ENCODE data around the gene OPRPN. TPM values are rescaled to one million over a fixed set of nuclear protein-coding genes. Genes with fewer than 3 reads are reported as not detected.

The OPRPN gene
- total and polyA plus RNA-seq, 2 of the 4 experiments (the other 2 are of a cell fraction), result not detected

DNA sequence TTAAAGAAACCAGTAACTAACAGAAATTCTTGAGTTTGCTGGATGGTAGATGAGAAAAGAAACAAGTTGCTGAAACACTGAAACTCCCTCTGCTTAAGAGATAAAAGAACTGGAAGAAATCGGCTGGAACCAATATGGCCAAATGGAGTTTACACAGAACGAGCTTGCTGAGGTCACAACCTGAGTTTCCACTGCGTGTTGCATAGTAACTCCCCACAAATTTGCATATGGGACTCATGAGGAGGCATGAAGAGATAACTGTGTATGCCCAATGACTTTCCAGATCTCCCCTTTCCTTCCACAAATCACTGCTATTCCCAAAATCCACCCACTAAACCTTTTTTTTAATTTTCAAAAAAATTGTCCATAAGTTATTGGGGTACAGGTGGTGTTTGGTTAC, 25.0 kb upstream of the OPRPN start:
- Histone ChIP-seq H4K20me1 (ENCODE audit: insufficient read depth, low read length) (no peaks in the 10 kb centered on the region), H2AK9ac (replicated peaks; ENCODE audit: low read depth, low read length, poor library complexity) (no peak overlapping the region), H3K18ac (ENCODE audit: low read depth, low read length) (no peak overlapping the region), H2BK20ac (ENCODE audit: low read depth, low read length) (no peak overlapping the region), H2BK120ac (ENCODE audit: low read depth, low read length) (no peak overlapping the region), H3K4me1 (ENCODE audit: control insufficient read depth, insufficient read depth, low read length) (no peaks in the 10 kb centered on the region), H3K9me3 (ENCODE audit: control insufficient read depth, insufficient read depth, low read length) (no peaks in the 10 kb centered on the region), H2BK5ac (ENCODE audit: low read depth, low read length, poor library complexity, severe bottlenecking) (no peak overlapping the region), H2AFZ (replicated peaks; ENCODE audit: low read length, poor library complexity) (no peak overlapping the region), H3K79me1 (ENCODE audit: low read depth in 1 of 2, low read length in 2 of 2) (no peaks in the 10 kb centered on the region), H3K27ac (ENCODE audit: insufficient read depth, low read length) (no peak overlapping the region), H4K91ac (ENCODE audit: insufficient read depth, low read depth, low read length) (no peak overlapping the region), H3K27me3 (ENCODE audit: control insufficient read depth, insufficient read depth, low read length) (no peaks in the 10 kb centered on the region), H3K9me1 (ENCODE audit: insufficient read depth, low read length) (no peaks in the 10 kb centered on the region), H3K14ac (replicated peaks; ENCODE audit: low read depth, low read length) (no peak overlapping the region), H2AK5ac (ENCODE audit: low read depth, low read length) (no peak overlapping the region), H4K5ac (ENCODE audit: low read depth, low read length) (no peak overlapping the region), H3K4me2 (ENCODE audit: low read depth, low read length) (no peak overlapping the region), H2BK15ac (ENCODE audit: low read depth, low read length) (no peak overlapping the region), H4K8ac (ENCODE audit: low read depth in 2 of 2, low read length in 2 of 2) (no peak overlapping the region), H3K4ac (ENCODE audit: low read depth, low read length) (no peak overlapping the region), H3K23ac (ENCODE audit: low read depth, low read length) (no peak overlapping the region), H3K36me3 (ENCODE audit: control insufficient read depth, insufficient read depth, low read length) (no peaks in the 10 kb centered on the region), H3K4me3 (ENCODE audit: insufficient read depth, low read depth, low read length) (no peak overlapping the region), H3K56ac (ENCODE audit: extremely low read depth, insufficient read depth, low read length) (no peak overlapping the region), H3K9ac (ENCODE audit: low read depth, low read length) (no peak overlapping the region)
- no peak for DNase-seq
- intact Hi-C loops (cut with micrococcal nuclease), result no loop called here
- BruUV-seq (replicated peaks), result no TSS peak
- TF ChIP-seq MXI1 (IDR thresholded peaks at IDR 0.05; ENCODE audit: borderline replicate concordance, low read depth, low read length) (no peak), SMC3 (IDR thresholded peaks at IDR 0.05; ENCODE audit: low read depth, low read length) (no peak), RCOR1 (IDR thresholded peaks at IDR 0.05; ENCODE audit: insufficient replicate concordance, low read length) (no peak), CEBPB (IDR thresholded peaks at IDR 0.05; ENCODE audit: low read depth, low read length) (no peak), BHLHE40 (IDR thresholded peaks at IDR 0.05; ENCODE audit: low read depth, low read length) (no peak), MAFK (IDR thresholded peaks at IDR 0.05; ENCODE audit: low read depth, low read length) (no peak), FOS (IDR thresholded peaks at IDR 0.05; ENCODE audit: low read depth, low read length) (no peak), RFX5 (IDR thresholded peaks at IDR 0.05; ENCODE audit: low read depth, low read length) (no peak), MAZ (IDR thresholded peaks at IDR 0.05; ENCODE audit: borderline replicate concordance, low read depth, low read length) (no peak), RAD21 (IDR thresholded peaks at IDR 0.05; ENCODE audit: low read length) (no peak), ELK1 (IDR thresholded peaks at IDR 0.05; ENCODE audit: borderline replicate concordance, low read depth, low read length) (no peak), CTCF (conservative IDR thresholded peaks at IDR 0.05; ENCODE audit: low read depth, low read length) (no peak)
- in situ Hi-C loops (cut with MboI; ENCODE audit: low sequenced_read_pairs), result no loop called here
- POLR2A ChIA-PET (ENCODE audit: unreplicated experiment), result no interaction called here
- dilution Hi-C loops (cut with HindIII; ENCODE audit: low sequenced_read_pairs, unreplicated experiment), result no loop called here
- WGBS, 2 experiments (ENCODE audit: extremely low coverage in 2 of 2, insufficient read length in 1 of 2), result no CpG with 5 or more reads among the region's 3 CpGs
- ATAC-seq (ENCODE audit: low read depth), result no peak
- CTCF ChIA-PET, result no interaction called here

Data from IMR-90 (cell line).